Nucleus accumbens (tissue), 56 donors: ENCODE measurements around the gene GDF15.
"Not testable (repeated sequence)": the region's sequence is repeated elsewhere in the genome, so short reads cannot be mapped to it uniquely, and the experiment has no call there.

Source experiments
- DNase-seq, 56 donors: peaks; one replicate each; lab custom pipeline; 2025; lab: John Stamatoyannopoulos, UW

Gene GDF15

GRCh38 chr19:18389726-18390064, 3.7 kb downstream of the GDF15 start:
- DNase-seq = no peak

GRCh38 chr19:18390065-18390907, 4.3 kb downstream of the GDF15 start:
- no peak for DNase-seq

- DNase-seq = no peak
Measured at GRCh38 chr19:18391509-18392075, 5.6 kb downstream of the GDF15 start.

- DNase-seq = peak in 1 of 56 donors; percentile 14
Measured at GRCh38 chr19:18392417-18392816, 6.5 kb downstream of the GDF15 start.

GRCh38 chr19:18392926-18393325, 7.0 kb downstream of the GDF15 start:
- DNase-seq = no peak

- peak in 3 of 56 donors; percentile 9 to 24 (median 20) for DNase-seq
Measured at GRCh38 chr19:18393836-18394235, 7.9 kb downstream of the GDF15 start.

GRCh38 chr19:18396471-18397241, 10.7 kb downstream of the GDF15 start:
- no peak for DNase-seq

GRCh38 chr19:18397242-18398202, 11.6 kb downstream of the GDF15 start, which contains the start of gene LRRC25:
TSS of gene LRRC25 (minus strand) at chr19:18397622. CDS start at chr19:18396963, 659 bp downstream.
- DNase-seq = peak in 3 of 56 donors; percentile 20 to 41 (median 31)

GRCh38 chr19:18399008-18399407, 13.1 kb downstream of the GDF15 start:
- no peak for DNase-seq

GRCh38 chr19:18401580-18402112, 15.7 kb downstream of the GDF15 start:
- peak in 12 of 56 donors; percentile 5 to 60 (median 22) for DNase-seq

- not testable (repeated sequence) for DNase-seq
Measured at GRCh38 chr19:18402455-18403248, 16.7 kb downstream of the GDF15 start.

- DNase-seq = not testable (repeated sequence)
Measured at GRCh38 chr19:18405754-18406153, 19.8 kb downstream of the GDF15 start.

- DNase-seq = no peak
Measured at GRCh38 chr19:18406749-18407148, 20.8 kb downstream of the GDF15 start.

- no peak for DNase-seq
Measured at GRCh38 chr19:18408053-18408476, 22.1 kb downstream of the GDF15 start.

- no peak for DNase-seq
Measured at GRCh38 chr19:18412610-18413239, 26.8 kb downstream of the GDF15 start.

- no peak for DNase-seq
Measured at GRCh38 chr19:18414504-18415177, 28.7 kb downstream of the GDF15 start.

GRCh38 chr19:18415178-18415867, 29.4 kb downstream of the GDF15 start:
- peak in 10 of 56 donors; percentile 16 to 47 (median 30) for DNase-seq
